ENCODE results near the gene SASH1. TPM values are rescaled to one million over a fixed set of nuclear protein-coding genes. Genes with fewer than 3 reads are reported as not detected.

Gene SASH1
- total RNA-seq, 1 donor from 2014 or later = 61.3 TPM

DNA sequence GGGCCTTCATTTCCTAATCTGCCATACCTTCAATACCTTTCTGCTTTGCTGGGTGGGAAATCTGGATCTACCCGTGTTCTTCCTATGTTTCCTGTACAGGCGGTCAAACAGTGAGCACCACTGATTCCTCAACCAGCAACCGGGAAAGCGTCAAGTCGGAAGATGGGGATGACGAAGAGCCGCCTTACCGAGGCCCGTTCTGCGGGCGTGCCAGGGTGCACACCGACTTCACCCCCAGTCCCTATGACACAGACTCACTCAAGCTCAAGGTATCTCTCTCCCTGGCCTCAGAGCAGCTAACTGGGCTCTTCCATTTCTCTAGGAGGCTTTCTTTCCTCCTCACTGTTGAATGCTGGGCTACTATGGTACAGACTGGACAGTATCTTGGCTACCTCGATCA, 190.1 kb downstream of the SASH1 start:
- Mint-ChIP-seq H3K9me3 (no peaks in the 10 kb centered on the region), H3K27ac (no peak overlapping the region), H3K36me3 (peaks cover 50% of the 10 kb centered on the region), H3K27me3 (no peaks in the 10 kb centered on the region), H3K4me1 (ENCODE audit: unreplicated experiment) (no peaks in the 10 kb centered on the region), H3K4me3 (no peak overlapping the region)
- DNase-seq (ENCODE audit: extremely low spot score, unreplicated experiment) = no peak
- no peak for TF ChIP-seq CTCF (conservative IDR thresholded peaks at IDR 0.05)

- H3K9me3 Mint-ChIP-seq = no peaks in the 10 kb centered on the region
- no peak overlapping the region for H3K27ac Mint-ChIP-seq
- no peaks in the 10 kb centered on the region for H3K27me3 Mint-ChIP-seq
- no peak for TF ChIP-seq CTCF (conservative IDR thresholded peaks at IDR 0.05)
- peaks cover 49% of the 10 kb centered on the region for H3K36me3 Mint-ChIP-seq
- peaks cover 8% of the 10 kb centered on the region for H3K4me1 Mint-ChIP-seq (ENCODE audit: unreplicated experiment)
- H3K4me3 Mint-ChIP-seq = no peak overlapping the region
- no peak for DNase-seq (ENCODE audit: extremely low spot score, unreplicated experiment)
Observed at GRCh38 chr6:148533309-148534107, 190.9 kb downstream of the SASH1 start.

DNA sequence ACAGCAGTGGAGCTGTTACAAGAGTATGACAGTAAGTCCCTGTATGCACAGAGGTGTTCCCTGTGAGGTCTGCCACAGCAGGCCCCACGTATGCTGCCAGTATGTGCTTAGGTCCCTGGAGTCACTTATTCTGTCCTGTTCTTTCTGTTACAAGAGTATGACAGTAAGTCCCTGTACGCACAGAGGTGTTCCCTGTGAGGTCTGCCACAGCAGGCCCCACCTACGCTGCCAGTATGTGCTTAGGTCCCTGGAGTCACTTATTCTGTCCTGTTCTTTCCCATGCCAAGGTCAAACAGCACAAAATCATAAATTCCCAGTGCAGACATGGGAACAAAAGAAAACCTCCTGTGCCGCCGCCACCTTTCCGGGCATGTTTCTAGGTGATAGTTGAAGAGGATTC, 192.2 kb downstream of the SASH1 start:
- Mint-ChIP-seq H3K4me3 (no peak overlapping the region), H3K9me3 (no peaks in the 10 kb centered on the region), H3K4me1 (ENCODE audit: unreplicated experiment) (peaks cover 11% of the 10 kb centered on the region), H3K27me3 (no peaks in the 10 kb centered on the region), H3K27ac (no peak overlapping the region), H3K36me3 (peaks cover 50% of the 10 kb centered on the region)
- no peak for TF ChIP-seq CTCF (conservative IDR thresholded peaks at IDR 0.05)
- DNase-seq (ENCODE audit: extremely low spot score, unreplicated experiment) = no peak

- DNase-seq (ENCODE audit: extremely low spot score, unreplicated experiment) = no peak
- peaks cover 11% of the 10 kb centered on the region for H3K4me1 Mint-ChIP-seq (ENCODE audit: unreplicated experiment)
- no peak for TF ChIP-seq CTCF (conservative IDR thresholded peaks at IDR 0.05)
- no peak overlapping the region for H3K4me3 Mint-ChIP-seq
- H3K9me3 Mint-ChIP-seq = no peaks in the 10 kb centered on the region
- H3K27ac Mint-ChIP-seq = no peak overlapping the region
- H3K27me3 Mint-ChIP-seq = no peaks in the 10 kb centered on the region
- peaks cover 50% of the 10 kb centered on the region for H3K36me3 Mint-ChIP-seq
Observed at GRCh38 chr6:148535381-148535780, 192.7 kb downstream of the SASH1 start.

DNA sequence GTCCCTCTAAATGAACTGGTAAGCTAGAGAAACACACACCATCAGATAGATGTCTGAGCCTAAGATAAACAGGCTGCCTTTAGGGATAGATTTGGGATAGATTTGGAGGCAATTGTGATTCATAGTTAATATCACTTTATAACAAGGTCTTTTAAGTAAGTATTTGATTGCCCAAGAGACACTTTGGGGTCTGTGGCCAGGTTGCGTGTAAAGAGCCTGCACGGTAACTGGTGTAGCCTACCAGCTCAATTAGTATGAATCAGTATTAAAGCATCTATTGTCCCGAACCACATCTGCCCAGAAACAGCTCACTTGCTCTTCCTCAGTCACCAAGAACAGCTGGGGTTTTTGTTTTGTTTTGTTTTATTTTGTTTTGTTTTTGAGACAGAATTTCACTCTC, 193.3 kb downstream of the SASH1 start:
- Mint-ChIP-seq H3K36me3 (peaks cover 53% of the 10 kb centered on the region), H3K27me3 (no peaks in the 10 kb centered on the region), H3K9me3 (no peaks in the 10 kb centered on the region), H3K27ac (no peak overlapping the region), H3K4me1 (ENCODE audit: unreplicated experiment) (peaks cover 11% of the 10 kb centered on the region), H3K4me3 (no peak overlapping the region)
- no peak for TF ChIP-seq CTCF (conservative IDR thresholded peaks at IDR 0.05)
- DNase-seq (ENCODE audit: extremely low spot score, unreplicated experiment) = no peak

Data from type B pancreatic cell (in vitro differentiated cells).